H4 (cell line): ENCODE results near the gene TRPM3. TPM values are rescaled to one million over a fixed set of nuclear protein-coding genes. Genes with fewer than 3 reads are reported as not detected.

ENCODE experiments used
- DNase-seq: peaks from one replicate; pipeline ENCODE4 v3.0.0-alpha.2; 2015; ENCODE audit warnings: low spot score
- total RNA-seq: library from RNA; depleted of rRNA; stranded (reverse); fragments of >200 nt; shearing (Covaris generic); gene quantifications from 2 replicates; pipeline ENCODE4 v1.2.3, GENCODE V29; 2014

The TRPM3 gene
- total RNA-seq, 1 experiment from 2014 or later: 0.14 TPM

DNA sequence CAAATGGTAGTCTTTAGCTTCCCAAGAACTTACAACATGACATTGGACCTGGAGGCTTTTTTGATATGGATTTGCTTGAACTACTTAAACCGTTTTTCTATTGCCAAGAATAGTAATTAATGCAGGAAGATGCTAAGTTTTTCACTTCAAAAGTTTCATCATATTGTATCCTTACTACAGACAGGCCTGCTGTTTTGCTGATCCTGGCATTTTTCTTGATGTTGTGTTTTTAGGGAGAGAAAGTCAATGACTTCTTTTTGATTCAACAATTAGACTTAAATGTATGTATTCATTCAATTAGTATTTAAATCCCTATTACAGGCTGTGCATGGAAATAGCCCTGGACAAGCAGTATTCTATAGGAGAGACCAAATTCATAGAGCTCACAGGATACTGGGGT is 172.7 kb downstream of the TRPM3 start:
- DNase-seq: no peak

DNA sequence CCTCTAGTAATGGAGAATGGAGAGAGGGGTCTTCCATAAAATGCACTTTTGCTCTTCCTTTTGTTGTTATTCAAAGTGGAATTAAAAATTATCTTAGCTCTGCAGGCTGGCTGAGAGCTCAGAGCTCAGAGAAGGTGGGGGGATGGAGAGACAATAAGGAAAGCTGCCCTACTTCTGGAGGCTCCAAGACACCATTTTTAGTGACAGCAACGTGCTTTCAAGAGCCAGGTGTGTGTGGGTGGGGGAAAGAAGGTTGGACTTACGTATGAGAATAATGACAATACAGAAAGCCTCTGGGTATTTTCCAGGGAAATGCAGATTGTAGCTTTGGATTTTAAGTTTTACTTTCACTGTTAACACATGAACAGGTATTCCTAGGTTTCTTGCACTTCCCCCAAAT is 173.9 kb downstream of the TRPM3 start:
- DNase-seq: no peak

- peak; percentile 7 for DNase-seq
Observed at GRCh38 chr9:70947086-70947485, 174.3 kb downstream of the TRPM3 start.

GRCh38 chr9:70945301-70945700 is 176.1 kb downstream of the TRPM3 start:
- DNase-seq: peak; percentile 13

- DNase-seq: no peak
Observed at GRCh38 chr9:70941191-70941590, 180.2 kb downstream of the TRPM3 start.

- no peak for DNase-seq
Observed at GRCh38 chr9:70940605-70941004, 180.8 kb downstream of the TRPM3 start.

GRCh38 chr9:70936536-70936935 is 184.9 kb downstream of the TRPM3 start:
- DNase-seq: no peak

DNA sequence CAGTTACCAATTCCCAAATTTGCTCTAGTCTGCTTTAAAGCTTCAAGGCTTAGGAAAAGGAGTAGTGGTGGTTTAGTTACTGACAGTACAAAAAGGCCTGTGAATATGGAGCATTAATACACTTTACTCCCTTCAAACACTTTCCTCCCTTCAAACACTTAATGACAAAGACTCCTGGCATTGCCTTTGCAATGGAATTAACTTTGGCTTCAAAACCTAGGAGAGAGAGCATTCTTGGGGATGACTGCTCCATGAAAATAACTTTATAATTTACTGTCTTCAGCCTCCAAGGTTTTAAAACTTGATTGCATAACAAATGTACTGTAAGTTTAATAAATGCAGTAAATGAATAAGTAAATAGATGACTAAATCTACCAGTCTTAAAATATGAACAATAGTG is 185.6 kb downstream of the TRPM3 start:
- DNase-seq: no peak

DNA sequence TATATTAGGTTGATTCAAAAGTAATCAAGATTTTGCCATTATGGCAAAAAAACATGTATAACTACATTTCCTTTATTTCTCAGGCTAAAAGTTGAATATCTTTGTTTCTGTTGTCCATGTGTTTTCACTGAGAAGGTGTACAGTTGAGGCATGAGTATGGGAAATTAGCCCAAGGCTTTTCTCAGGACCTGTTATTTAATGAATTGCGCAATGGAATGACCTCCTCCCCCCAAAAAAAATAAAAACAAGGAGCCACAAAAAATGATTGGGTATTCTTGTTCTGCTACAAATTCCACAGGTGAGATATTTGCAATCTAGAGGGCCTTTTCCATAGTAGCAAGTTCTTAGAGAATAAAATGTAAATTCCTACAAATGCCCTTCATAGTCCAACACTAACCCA is 186.8 kb downstream of the TRPM3 start:
- DNase-seq: no peak

GRCh38 chr9:70933321-70933720 is 188.1 kb downstream of the TRPM3 start:
- no peak for DNase-seq

GRCh38 chr9:70932097-70932496 is 189.3 kb downstream of the TRPM3 start:
- DNase-seq: no peak

DNA sequence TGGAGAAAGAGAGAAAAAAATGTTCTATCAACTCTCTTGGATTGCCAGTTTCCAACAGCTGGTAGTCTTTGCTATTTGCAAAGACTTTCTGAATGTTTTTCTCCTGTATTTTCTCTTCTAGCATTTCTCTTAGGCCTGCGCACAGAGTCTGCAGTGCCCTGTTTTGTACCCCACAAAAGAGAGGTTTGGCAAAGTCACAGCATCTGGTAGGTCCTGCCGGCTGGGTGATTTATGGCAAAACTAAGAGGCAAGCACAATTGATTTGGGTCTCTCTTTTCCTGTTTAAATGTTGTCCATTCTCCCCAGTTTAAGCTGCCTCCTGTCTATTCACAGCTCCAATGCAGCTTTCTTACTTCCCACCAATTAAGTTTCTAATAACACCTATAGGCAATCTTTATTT is 193.9 kb downstream of the TRPM3 start:
- DNase-seq: no peak

DNA sequence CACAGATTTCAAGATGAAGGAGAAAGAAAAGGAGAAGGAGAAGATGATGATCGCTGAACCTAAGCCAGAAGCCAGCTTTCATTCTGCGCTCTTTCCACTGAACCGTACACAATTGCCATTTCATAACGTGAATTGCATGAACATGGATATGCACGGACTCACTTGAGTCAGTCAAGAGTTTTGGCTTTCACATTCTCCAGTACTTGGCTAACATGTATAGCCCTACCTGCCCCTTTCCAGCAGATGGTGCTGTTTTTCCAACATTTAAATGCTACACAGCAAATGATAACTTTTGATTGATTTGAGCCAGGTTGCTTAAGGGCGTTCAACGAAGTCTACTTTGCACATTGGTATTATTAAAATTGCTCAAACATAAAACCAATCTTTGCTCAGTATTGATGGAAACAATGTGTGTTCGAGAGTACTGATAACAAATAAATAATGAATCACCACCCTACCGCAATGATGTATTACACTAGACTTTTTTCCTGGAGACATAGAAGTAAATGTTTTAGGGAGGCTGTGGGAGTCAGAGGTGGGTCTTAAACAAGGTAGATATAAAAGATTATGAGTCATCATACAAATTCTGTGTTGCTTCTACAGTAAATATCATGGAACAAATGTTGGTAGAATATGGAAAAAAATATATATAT is 196.4 kb downstream of the TRPM3 start:
- peak; percentile 71 for DNase-seq

GRCh38 chr9:70924380-70924779 is 197.0 kb downstream of the TRPM3 start:
- no peak for DNase-seq

- DNase-seq: no peak
Observed at GRCh38 chr9:70923961-70924360, 197.5 kb downstream of the TRPM3 start.

DNA sequence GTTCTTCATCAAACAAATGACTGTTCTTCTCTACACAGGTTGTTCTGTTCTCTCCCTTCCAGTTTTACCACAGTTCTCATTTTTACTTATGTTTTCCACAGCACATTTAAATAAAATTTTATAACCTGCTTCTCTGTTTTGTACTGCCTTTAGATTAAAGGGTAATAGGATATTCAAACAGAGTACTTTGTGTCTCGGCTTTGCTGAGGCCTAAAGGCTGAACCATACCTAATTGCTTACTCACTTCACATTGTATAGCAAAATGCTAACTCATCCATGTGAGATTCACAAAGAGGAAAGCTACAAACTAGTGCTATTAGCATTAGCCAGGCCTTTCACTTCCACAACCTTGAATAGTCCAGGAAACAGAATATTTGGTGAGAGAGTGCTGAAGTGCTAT is 200.3 kb downstream of the TRPM3 start:
- peak; percentile 12 for DNase-seq

DNA sequence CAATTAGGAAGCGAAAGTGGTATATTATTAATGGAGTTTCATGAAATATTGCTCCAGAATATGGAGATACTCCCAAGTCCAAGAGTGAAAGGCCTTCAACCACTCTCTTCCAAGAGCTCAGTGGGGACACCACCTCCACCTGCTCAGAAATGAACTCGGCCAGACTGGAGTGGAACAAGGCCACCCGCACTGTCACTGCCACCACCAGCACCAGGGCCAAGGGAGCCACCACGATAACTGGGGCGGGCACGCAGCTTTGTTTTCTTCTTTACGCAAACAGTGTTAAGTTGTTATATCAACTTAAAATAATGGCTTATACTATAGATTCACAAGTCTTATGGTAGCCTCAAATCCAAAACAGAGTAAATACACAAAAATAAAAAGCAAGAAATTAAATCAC is 204.1 kb downstream of the TRPM3 start:
- DNase-seq: no peak

GRCh38 chr9:70911791-70912190 is 209.6 kb downstream of the TRPM3 start:
- no peak for DNase-seq

DNA sequence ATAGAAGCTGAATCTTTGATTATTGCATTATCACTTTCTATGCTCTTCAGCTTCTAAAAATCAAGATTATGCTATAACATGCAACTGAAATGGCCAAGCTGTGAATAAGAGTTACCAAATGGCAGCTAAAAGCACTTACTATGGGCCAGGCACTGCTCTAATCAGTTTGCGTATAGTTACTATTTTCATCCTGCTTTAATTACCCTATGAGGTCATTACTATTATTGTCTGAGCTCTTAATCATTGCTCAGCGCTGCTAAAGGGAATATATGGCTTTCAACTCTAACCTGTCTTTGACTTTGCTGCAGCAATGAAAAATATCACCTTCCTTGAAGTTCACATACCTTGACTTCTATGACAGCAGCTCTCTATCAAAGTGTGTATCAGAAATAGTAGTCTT is 210.8 kb downstream of the TRPM3 start:
- DNase-seq: no peak

DNA sequence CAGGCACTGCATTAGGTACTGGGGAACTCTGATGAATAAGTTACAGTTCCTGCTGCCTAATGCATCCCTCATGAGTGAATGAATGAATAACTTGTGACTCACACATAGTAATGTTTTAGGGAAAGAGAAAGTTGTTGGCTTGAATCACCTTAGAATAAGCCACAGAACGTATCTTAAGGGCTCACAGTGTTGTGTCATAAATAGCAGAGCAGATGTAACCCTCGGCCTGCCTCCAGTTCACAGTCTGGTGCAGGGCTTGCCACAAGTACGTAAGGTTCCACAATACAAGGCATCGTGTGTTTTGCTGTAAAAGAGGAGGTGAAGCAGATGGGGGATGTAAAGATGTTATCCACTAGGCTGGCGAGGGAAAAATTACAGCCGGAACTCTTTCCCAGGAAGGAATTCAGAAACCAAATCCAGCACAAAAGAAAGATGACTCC is 218.7 kb downstream of the TRPM3 start:
- DNase-seq: peak; percentile 86

GRCh38 chr9:70902171-70902570 is 219.2 kb downstream of the TRPM3 start:
- DNase-seq: no peak

- no peak for DNase-seq
Observed at GRCh38 chr9:70901746-70902145, 219.7 kb downstream of the TRPM3 start.

- no peak for DNase-seq
Observed at GRCh38 chr9:70901013-70901412, 220.4 kb downstream of the TRPM3 start.

DNA sequence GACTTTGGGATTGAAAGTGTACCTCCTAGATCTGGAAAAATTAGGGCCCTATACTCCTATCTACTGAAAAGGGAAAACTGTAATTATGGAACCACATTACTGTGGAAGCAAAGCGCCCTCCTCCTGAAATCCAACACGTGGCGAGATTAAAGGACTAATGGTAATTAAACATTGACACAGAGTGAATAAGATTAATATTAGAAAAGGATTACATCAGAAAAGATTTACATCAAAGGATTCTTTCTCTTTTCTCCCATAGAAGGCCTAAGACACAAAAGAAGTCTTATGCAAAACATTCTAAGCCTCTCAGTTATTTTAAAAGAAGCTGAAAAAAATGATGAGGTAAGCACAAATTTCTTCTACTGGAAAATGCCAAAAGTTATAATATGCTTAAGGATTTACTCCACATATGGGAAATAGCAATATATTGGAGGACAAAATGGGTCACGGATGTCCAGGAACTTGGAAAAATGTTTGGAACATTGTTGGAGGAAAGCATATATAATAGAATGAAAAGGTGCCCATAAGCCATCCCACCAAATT is 227.8 kb downstream of the TRPM3 start:
- DNase-seq: no peak
